HG03139 (cell line): ENCODE data around the gene RFPL4A.

ENCODE experiments used
- ATAC-seq: cut with Tn5 transposase; IDR thresholded peaks from one replicate; pipeline ENCODE4 v1.9.1; 2021; ENCODE audit not compliant: unreplicated experiment

RFPL4A gene

GRCh38 chr19:55801416-55801815, 42.5 kb downstream of the RFPL4A start:
- ATAC-seq = no peak

- ATAC-seq = no peak
Observed at GRCh38 chr19:55802281-55802680, 43.4 kb downstream of the RFPL4A start.

GRCh38 chr19:55809381-55810058, 50.6 kb downstream of the RFPL4A start:
- no peak for ATAC-seq

GRCh38 chr19:55811340-55811739, 52.4 kb downstream of the RFPL4A start:
- no peak for ATAC-seq

- no peak for ATAC-seq
Observed at GRCh38 chr19:55812449-55812848, 53.6 kb downstream of the RFPL4A start.
